Jurkat, Clone E6-1 (cell line): ENCODE results near the gene FAM229A.
A peak's percentile ranks its signal among the peaks of the same experiment; 100 is the strongest.

Source experiments
- DNase-seq: peaks from one replicate; pipeline ENCODE4 v3.0.0-alpha.2; 2011; ENCODE audit warnings: low read depth, low spot score
- H3K4me3 ChIP-seq: 2 replicates; pipeline ENCODE4 v1.5.1; 2011; ENCODE audit warnings: mild to moderate bottlenecking, low read length, control low read depth, moderate library complexity

FAM229A gene

GRCh38 chr1:32334864-32335534, 27.3 kb downstream of the FAM229A start:
- DNase-seq = peak; percentile 30
- H3K4me3 ChIP-seq = peak overlapping the region; percentile 76

GRCh38 chr1:32334274-32334861, 27.9 kb downstream of the FAM229A start:
- peak overlapping the region; percentile 76 for H3K4me3 ChIP-seq
- DNase-seq = no peak

- no peak overlapping the region for H3K4me3 ChIP-seq
- DNase-seq = no peak
Observed at GRCh38 chr1:32333251-32333963, 28.9 kb downstream of the FAM229A start.

- no peak overlapping the region for H3K4me3 ChIP-seq
- DNase-seq = no peak
Observed at GRCh38 chr1:32332290-32333079, 29.8 kb downstream of the FAM229A start.

GRCh38 chr1:32331549-32331948, 30.7 kb downstream of the FAM229A start:
- no peak for DNase-seq

GRCh38 chr1:32330558-32331151, 31.6 kb downstream of the FAM229A start:
- DNase-seq = no peak

More at GRCh38 chr1:32331549-32331948, 30.7 kb downstream of the FAM229A start:
- no peak overlapping the region for H3K4me3 ChIP-seq

GRCh38 chr1:32329931-32330466, 32.3 kb downstream of the FAM229A start:
- H3K4me3 ChIP-seq = no peak overlapping the region
- no peak for DNase-seq

More at GRCh38 chr1:32330558-32331151, 31.6 kb downstream of the FAM229A start:
- no peak overlapping the region for H3K4me3 ChIP-seq

- no peak overlapping the region for H3K4me3 ChIP-seq
- no peak for DNase-seq
Observed at GRCh38 chr1:32327204-32327603, 35.1 kb downstream of the FAM229A start.

GRCh38 chr1:32321712-32322291, 40.5 kb downstream of the FAM229A start:
- peak overlapping the region; percentile 8 for H3K4me3 ChIP-seq
- peak; percentile 70 for DNase-seq

GRCh38 chr1:32318127-32318869, 44.0 kb downstream of the FAM229A start:
- DNase-seq = no peak
- H3K4me3 ChIP-seq = no peak overlapping the region

GRCh38 chr1:32316903-32317277, 45.4 kb downstream of the FAM229A start:
- no peak overlapping the region for H3K4me3 ChIP-seq
- DNase-seq = no peak

GRCh38 chr1:32311709-32312393, 50.4 kb downstream of the FAM229A start:
- H3K4me3 ChIP-seq = no peak overlapping the region
- DNase-seq = no peak
